Activated gamma-delta T cell treated with Interleukin-2 at 50 U/mL for 16 hours (primary cell): Measurements from ENCODE around the gene KIF25.

Experiments
- DNase-seq: peaks from one replicate; pipeline ENCODE4 v3.0.0-alpha.2; 2020

Gene KIF25

GRCh38 chr6:168020242-168020641 is 22.8 kb downstream of the KIF25 start:
- no peak for DNase-seq

- no peak for DNase-seq
Observed at GRCh38 chr6:168021581-168021980, 24.1 kb downstream of the KIF25 start.

GRCh38 chr6:168022488-168023321 is 25.2 kb downstream of the KIF25 start:
- no peak for DNase-seq

GRCh38 chr6:168024951-168025510 is 27.6 kb downstream of the KIF25 start:
- no peak for DNase-seq

DNA sequence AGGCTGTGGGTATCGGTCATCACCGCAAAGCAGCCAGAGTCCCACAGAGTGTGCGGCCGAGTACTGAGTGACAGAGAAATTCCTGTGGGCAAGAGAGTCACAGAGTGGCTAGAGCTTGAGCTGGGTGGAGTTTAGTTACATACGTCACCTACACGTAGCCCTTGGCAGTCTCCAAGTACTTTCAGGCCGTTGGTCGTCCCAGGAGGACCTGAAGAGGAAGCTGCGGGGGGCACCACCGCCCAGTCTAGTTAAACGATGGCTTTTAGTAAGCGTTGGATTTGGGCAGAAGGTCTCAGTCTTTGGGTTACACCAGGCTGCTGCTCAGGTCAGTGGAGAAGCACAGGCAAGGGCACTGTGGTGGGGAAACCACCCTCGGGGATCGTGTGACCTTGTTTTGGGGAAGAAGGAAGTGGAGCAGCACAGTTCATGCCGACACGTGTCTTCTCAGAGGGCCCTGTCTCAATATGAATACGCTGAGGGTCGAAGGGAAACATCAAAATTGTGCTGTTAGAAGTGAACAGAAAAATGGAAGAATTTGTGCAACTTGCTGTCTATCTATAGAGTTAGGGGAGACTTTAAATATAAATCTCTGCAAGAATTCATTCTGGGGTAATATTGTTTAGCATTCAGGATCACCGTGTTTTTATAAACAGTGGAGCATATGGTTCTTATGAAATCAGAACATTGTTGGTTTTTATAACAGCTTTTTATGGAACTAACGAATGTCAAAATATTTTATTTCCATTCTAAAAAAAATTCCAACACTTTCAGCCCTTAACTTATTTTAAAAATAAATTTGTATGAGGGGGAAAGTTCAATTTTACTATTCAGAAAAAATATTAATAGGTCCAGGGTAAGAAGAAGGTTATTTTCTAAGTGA is 28.6 kb downstream of the KIF25 start:
- no peak for DNase-seq

DNA sequence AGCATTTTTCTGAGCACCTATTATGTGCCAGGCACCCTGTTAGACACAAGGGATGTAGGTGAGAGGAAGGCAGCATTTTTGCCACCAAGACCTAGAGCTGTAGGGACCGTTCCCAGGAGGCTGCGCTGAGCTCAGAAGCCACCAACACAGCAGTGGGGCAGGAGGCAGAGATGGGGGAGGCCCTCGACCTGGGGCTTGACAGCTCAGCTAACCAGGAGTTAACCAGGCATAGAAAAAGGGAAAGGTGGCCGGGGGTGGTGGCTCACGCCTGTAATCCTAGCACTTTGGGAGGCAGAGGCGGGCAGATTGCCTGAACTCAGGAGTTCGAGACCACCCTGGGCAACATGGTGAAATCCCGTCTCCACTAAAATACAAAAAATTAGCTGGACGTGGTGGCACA is 29.5 kb downstream of the KIF25 start:
- DNase-seq, result no peak

DNA sequence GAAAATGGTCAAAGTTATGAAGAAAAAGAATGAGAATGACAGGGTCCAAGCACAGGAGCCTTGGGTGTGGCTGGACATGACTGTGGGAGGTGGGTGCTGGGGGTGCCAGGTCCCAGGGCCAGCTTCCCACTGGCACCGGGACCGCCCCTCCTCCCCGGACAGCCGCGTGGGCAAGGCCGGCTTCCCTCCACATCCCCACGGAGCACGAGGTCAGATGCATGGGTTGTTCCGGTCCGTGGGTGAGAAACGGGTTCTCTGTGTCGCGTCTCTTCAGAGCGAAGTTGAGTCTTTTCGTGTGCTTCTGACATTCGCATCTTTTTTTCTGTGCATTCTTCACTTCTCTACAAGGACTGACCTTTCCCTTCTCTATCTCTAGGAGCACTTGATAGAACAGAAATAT is 30.1 kb downstream of the KIF25 start:
- no peak for DNase-seq

DNA sequence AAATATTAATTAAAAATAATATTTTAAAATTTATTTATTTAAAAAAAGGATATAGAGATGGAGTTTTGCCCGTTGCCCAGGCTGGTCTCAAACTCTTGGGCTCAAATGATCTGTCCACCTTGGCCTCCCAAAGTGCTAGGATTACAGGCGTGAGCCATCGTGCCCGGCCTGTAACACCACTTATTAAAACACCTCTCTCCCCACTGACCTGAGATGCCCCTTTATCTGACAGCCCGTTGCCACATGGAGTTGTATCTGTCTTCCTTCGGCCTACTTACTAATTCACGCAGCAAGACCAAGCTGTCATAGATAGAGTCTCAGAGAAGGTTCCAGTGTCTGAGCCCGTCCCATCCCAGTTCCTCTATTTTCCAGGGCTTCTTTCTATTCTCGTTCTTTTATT is 30.7 kb downstream of the KIF25 start:
- DNase-seq, result no peak

DNA sequence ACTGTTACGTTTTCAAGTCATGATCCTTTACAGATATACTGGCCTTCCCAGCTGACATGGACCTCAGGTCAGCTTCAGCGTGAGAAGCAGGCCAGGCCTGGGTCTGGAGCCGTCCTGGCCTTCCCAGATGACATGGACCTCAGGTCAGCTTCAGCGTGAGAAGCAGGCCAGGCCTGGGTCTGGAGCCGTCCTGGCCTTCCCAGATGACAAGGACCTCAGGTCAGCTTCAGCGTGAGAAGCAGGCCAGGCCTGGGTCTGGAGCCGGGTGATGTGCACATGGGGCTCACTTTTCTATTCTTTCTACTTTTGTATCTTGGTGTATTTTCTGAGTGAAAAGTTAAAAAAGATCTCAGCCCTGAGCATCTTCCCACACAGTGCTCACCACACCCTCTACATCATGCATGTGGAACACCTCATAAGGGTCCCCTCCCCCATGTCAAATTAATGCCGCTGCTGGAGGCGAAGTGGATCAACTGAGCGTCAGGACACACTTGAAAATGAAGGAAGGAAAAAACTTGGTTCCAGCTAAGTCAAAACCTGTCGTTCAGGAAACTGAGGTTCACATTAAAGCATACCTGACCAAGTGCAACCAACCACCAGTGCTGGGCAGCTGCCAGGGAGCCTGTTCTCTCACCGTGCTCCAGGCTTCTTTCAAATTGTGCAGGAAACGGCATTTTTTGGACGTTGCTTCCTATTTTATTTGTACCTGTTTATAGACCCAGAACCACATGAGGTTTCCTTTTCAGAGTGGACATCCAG is 32.2 kb downstream of the KIF25 start:
- no peak for DNase-seq

GRCh38 chr6:168030218-168030746 is 32.8 kb downstream of the KIF25 start:
- no peak for DNase-seq

DNA sequence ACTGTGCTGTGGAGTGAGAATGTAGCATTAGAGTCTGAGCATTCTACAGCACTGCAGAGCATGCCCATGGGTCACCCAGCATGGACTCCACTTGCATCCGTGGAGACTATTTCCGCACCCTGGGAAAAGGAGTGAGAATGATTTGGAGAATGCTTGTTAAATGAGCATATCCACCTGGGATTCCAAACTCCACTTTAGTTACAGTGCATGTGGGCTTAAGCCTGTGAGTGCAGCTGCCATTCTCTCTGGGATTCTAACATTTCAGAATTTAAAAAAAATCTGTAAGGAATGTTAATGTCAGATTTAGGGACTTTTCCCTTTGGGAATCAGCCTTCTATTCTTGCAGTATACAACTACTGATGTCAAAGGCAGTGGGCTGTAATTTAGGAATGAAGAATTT is 33.4 kb downstream of the KIF25 start:
- no peak for DNase-seq

GRCh38 chr6:168031411-168031971 is 34.0 kb downstream of the KIF25 start:
- no peak for DNase-seq

DNA sequence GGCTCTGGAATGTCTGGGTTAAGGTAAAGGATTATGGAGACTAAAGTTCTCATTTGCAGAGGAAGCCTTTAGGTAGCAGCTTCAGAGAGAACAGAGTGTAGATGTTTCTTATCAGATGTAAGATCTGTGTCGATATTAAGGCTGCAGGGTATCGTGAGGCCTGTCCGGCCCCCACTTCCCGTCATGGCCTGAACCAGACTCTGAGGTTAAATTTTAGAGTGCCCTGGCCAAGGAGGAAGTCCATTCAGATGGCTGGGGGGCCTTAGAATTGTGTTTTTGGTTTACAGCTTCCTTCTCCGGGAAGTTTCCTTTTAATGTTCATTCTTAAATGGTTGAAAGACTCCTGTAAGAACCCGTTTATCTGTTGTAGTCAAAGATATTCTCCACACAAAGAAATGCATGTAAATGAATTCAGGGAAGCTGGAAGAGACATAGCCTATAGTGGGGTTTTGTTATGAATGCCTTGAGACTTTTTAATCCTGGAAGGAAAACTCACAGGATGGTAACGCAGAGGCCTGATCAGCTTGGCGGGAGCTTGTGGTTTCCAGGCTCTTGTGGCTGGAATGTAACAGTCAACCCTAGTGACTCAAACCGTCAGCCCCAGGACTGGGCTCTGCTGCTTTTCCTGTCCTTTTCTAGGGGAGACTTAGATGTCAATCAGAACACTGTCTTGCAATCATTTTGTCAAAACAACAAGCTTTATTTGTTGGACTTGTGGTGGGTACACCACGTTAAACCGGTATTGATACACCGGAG is 34.7 kb downstream of the KIF25 start:
- no peak for DNase-seq

- no peak for DNase-seq
Observed at GRCh38 chr6:168033791-168034190, 36.3 kb downstream of the KIF25 start.

GRCh38 chr6:168034537-168034936 is 37.1 kb downstream of the KIF25 start:
- DNase-seq, result no peak

- DNase-seq, result no peak
Observed at GRCh38 chr6:168035098-168035660, 37.7 kb downstream of the KIF25 start.

- no peak for DNase-seq
Observed at GRCh38 chr6:168035661-168036545, 38.4 kb downstream of the KIF25 start.

DNA sequence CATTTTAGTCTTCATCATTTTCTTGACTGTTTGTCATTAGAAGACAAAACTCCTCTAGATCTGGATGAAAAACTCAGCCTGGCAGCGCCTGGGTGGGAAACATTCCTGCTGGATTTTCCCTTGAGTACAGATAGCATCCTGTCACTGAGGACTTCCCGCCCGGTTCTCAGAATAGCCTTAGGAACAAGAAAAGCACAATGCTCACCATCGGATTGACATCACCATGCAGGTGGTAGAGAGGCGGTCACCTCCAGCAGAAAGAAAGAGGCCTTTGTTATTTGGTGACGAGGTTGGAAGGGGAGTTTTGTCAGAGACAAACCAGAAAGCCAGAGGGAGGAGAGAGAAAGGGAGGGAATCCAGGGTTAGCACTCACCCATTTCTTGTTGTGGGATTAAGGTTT is 39.8 kb downstream of the KIF25 start:
- DNase-seq, result no peak

GRCh38 chr6:168037856-168038255 is 40.4 kb downstream of the KIF25 start:
- no peak for DNase-seq

DNA sequence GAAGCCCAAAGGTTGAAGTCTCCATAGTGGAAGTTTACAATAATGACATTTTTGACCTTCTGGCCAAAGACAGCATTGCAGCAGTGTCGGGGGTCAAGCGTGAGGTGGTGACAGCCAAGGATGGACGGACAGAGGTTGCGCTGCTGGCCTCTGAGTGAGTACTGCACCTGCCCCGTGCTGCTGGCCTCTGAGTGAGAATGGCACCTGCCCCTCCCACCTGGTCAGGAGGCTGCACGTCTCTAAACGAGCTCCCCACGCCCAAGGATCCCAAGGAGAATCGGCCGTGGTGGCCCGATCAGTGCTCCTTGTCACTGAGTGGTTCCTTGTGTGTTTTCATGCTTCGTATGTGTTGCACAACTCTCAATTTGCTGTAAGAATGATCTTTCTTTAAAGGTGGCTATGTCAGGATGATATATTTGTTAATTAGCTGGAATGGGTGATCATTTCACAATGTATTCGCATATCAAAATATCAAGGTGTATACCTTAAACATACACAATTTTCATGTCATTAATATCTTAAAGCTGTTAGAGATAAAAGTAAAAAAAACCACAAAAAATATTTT is 41.2 kb downstream of the KIF25 start:
- no peak for DNase-seq
